Measurements from ENCODE around the gene JPT2.

DNA sequence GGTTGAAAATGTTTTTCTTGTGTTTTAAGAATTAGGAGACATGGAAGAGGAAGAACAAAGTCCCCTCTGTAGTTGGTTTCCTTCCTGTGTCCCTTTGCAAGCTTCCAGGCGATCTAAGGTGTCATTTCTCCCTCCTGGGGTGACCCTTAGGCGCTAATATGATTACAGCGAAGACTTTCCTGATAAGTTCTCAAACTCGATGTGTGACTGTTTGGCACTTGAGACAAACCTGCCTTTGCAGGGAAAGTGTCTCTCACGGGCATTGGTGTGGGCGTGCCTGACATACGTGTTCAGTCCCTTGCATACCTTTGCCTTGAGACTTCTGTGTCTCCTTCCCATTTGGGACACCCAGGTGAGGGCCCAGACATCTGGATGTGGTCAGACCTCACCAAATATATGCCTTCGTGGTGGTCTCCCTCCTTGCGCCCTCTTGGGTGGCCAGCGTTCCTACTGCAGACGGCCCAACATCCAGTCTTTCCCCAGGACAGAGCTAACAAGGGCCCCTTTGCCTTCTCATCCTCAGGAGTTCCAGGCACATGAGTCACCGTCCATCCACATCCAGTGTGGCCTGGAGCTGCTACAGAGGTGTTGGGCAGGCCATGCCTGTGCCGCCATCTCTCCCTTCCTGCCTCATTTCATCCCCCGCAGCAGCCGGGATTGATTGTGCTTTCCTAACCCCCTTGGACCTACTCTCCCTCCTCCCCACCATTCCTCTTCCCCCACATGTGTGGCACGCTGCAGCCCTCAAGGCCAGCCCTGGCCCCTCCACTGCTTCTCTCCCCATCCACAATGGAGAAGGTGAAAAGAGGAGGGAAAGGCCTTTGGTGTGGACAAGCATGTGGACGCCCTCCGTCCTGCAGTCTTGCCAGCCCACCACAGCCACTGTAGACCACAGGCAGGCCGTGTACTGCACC, 3.1 kb upstream of the JPT2 start:
- TF ChIP-seq POLR2A (IDR thresholded peaks at IDR 0.05; ENCODE audit: low read depth) (no peak), EP300 (IDR thresholded peaks at IDR 0.05) (no peak)
- TF ChIP-seq, protein P1, sequence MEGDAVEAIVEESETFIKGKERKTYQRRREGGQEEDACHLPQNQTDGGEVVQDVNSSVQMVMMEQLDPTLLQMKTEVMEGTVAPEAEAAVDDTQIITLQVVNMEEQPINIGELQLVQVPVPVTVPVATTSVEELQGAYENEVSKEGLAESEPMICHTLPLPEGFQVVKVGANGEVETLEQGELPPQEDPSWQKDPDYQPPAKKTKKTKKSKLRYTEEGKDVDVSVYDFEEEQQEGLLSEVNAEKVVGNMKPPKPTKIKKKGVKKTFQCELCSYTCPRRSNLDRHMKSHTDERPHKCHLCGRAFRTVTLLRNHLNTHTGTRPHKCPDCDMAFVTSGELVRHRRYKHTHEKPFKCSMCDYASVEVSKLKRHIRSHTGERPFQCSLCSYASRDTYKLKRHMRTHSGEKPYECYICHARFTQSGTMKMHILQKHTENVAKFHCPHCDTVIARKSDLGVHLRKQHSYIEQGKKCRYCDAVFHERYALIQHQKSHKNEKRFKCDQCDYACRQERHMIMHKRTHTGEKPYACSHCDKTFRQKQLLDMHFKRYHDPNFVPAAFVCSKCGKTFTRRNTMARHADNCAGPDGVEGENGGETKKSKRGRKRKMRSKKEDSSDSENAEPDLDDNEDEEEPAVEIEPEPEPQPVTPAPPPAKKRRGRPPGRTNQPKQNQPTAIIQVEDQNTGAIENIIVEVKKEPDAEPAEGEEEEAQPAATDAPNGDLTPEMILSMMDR (IDR thresholded peaks at IDR 0.05): no peak

Measured in esophagus muscularis mucosa (tissue), 4 donors.